Activated CD4-positive, alpha-beta T cell treated with anti-CD3 and anti-CD28 coated beads, Interleukin-2, amount 10 ng/mL, durations not matched to agents 24 days and 14 days (primary cell): ENCODE data around the gene ERCC3. TPM values are rescaled to one million over a fixed set of nuclear protein-coding genes. Genes with fewer than 3 reads are reported as not detected.
A peak's percentile ranks its signal among the peaks of the same experiment; 100 is the strongest.

ENCODE experiments used
- DNase-seq: peaks from one replicate; pipeline ENCODE4 v3.0.0; 2022
- H3K27ac Mint-ChIP-seq: one replicate; pipeline ENCODE4 v1.8.0; 2022; ENCODE audit warnings: mild to moderate bottlenecking, mixed read lengths
- H3K27me3 Mint-ChIP-seq: one replicate; pipeline ENCODE4 v1.8.0; 2022; ENCODE audit warnings: mixed read lengths
- H3K36me3 Mint-ChIP-seq: one replicate; pipeline ENCODE4 v1.8.0; 2022; ENCODE audit warnings: low read depth, mild to moderate bottlenecking, mixed read lengths
- H3K4me1 Mint-ChIP-seq: one replicate; pipeline ENCODE4 v1.8.0; 2021; ENCODE audit warnings: mixed read lengths
- H3K4me3 Mint-ChIP-seq: one replicate; pipeline ENCODE4 v1.8.0; 2022; ENCODE audit warnings: mild to moderate bottlenecking, moderate library complexity, mixed read lengths
- H3K9me3 Mint-ChIP-seq: one replicate; pipeline ENCODE4 v1.8.0; 2021; ENCODE audit warnings: mixed read lengths
- intact Hi-C: fragments of 100-400 bp; cut with micrococcal nuclease; formaldehyde crosslinking; loops from one replicate; pipeline ENCODE4 v1.15.1; 2023
- total RNA-seq: library from RNA; stranded (reverse); gene quantifications from 2 replicates; pipeline ENCODE4 v1.2.3, GENCODE V29; 2022

ERCC3 gene
- 58.1 and 60.2 TPM in 2 replicates for total RNA-seq

- peak within 1 kb of the TSS; percentile 99 for H3K4me3 Mint-ChIP-seq
- peaks cover 23% of the 10 kb centered on the region for H3K4me1 Mint-ChIP-seq
- DNase-seq: peak; percentile 95
- H3K27me3 Mint-ChIP-seq: no peaks in the 10 kb centered on the region
- H3K9me3 Mint-ChIP-seq: no peaks in the 10 kb centered on the region
- intact Hi-C loops: loop anchor here (5.0 to 10.0 kb wide), 3 partner anchors 183 to 731 kb away; partner anchors contain the start of gene SAP130
- peaks cover 39% of the 10 kb centered on the region for H3K36me3 Mint-ChIP-seq
- peak within 1 kb of the TSS; percentile 98 for H3K27ac Mint-ChIP-seq
These were observed at the start of gene ERCC3 for GRCh38 chr2:127293748-127294562. TSS of gene ERCC3 (minus strand) at chr2:127294144. CDS start at chr2:127294081, 63 bp downstream.

GRCh38 chr2:127343277-127343676 lies 49.3 kb upstream of the ERCC3 start:
- Mint-ChIP-seq H3K9me3 (no peaks in the 10 kb centered on the region), H3K27ac (no peak overlapping the region), H3K36me3 (peaks cover 12% of the 10 kb centered on the region), H3K27me3 (no peaks in the 10 kb centered on the region), H3K4me3 (no peak overlapping the region), H3K4me1 (peaks cover 14% of the 10 kb centered on the region)
- intact Hi-C loops: no loop called here
- DNase-seq: no peak

GRCh38 chr2:127342101-127342500 lies 48.2 kb upstream of the ERCC3 start:
- Mint-ChIP-seq H3K27ac (no peak overlapping the region), H3K27me3 (no peaks in the 10 kb centered on the region), H3K4me3 (no peak overlapping the region), H3K4me1 (peaks cover 7% of the 10 kb centered on the region), H3K36me3 (peaks cover 19% of the 10 kb centered on the region), H3K9me3 (no peaks in the 10 kb centered on the region)
- DNase-seq: no peak
- intact Hi-C loops: no loop called here

GRCh38 chr2:127332335-127332734 lies 38.4 kb upstream of the ERCC3 start:
- no peaks in the 10 kb centered on the region for H3K4me1 Mint-ChIP-seq
- no peak for DNase-seq
- H3K36me3 Mint-ChIP-seq: peaks cover 26% of the 10 kb centered on the region
- no peaks in the 10 kb centered on the region for H3K27me3 Mint-ChIP-seq
- H3K9me3 Mint-ChIP-seq: no peaks in the 10 kb centered on the region
- no peak overlapping the region for H3K4me3 Mint-ChIP-seq
- no peak overlapping the region for H3K27ac Mint-ChIP-seq
- intact Hi-C loops: no loop called here

GRCh38 chr2:127330753-127331152 lies 36.8 kb upstream of the ERCC3 start:
- Mint-ChIP-seq H3K27ac (no peak overlapping the region), H3K36me3 (peaks cover 26% of the 10 kb centered on the region)

GRCh38 chr2:127326289-127326945 lies 32.5 kb upstream of the ERCC3 start:
- no peak overlapping the region for H3K27ac Mint-ChIP-seq
- H3K4me3 Mint-ChIP-seq: no peak overlapping the region
- intact Hi-C loops: no loop called here
- no peaks in the 10 kb centered on the region for H3K27me3 Mint-ChIP-seq
- H3K9me3 Mint-ChIP-seq: no peaks in the 10 kb centered on the region
- H3K4me1 Mint-ChIP-seq: no peaks in the 10 kb centered on the region
- no peak for DNase-seq
- peaks cover 34% of the 10 kb centered on the region for H3K36me3 Mint-ChIP-seq

More at GRCh38 chr2:127330753-127331152, 36.8 kb upstream of the ERCC3 start:
- no peaks in the 10 kb centered on the region for H3K27me3 Mint-ChIP-seq
- H3K4me3 Mint-ChIP-seq: no peak overlapping the region
- no peaks in the 10 kb centered on the region for H3K4me1 Mint-ChIP-seq
- no peak for DNase-seq
- intact Hi-C loops: no loop called here
- no peaks in the 10 kb centered on the region for H3K9me3 Mint-ChIP-seq

GRCh38 chr2:127324635-127325034 lies 30.7 kb upstream of the ERCC3 start:
- peaks cover 6% of the 10 kb centered on the region for H3K4me1 Mint-ChIP-seq
- H3K9me3 Mint-ChIP-seq: peaks cover 8% of the 10 kb centered on the region
- peaks cover 45% of the 10 kb centered on the region for H3K36me3 Mint-ChIP-seq
- H3K27me3 Mint-ChIP-seq: no peaks in the 10 kb centered on the region
- no peak overlapping the region for H3K4me3 Mint-ChIP-seq
- no peak for DNase-seq
- intact Hi-C loops: loop anchor here (2.0 kb wide), 1 partner anchor 154 kb away; no protein-coding TSS in a partner anchor
- H3K27ac Mint-ChIP-seq: no peak overlapping the region

- no peaks in the 10 kb centered on the region for H3K27me3 Mint-ChIP-seq
- DNase-seq: no peak
- intact Hi-C loops: no loop called here
- peaks cover 56% of the 10 kb centered on the region for H3K36me3 Mint-ChIP-seq
- peaks cover 8% of the 10 kb centered on the region for H3K9me3 Mint-ChIP-seq
- no peak overlapping the region for H3K27ac Mint-ChIP-seq
- H3K4me3 Mint-ChIP-seq: no peak overlapping the region
- peaks cover 6% of the 10 kb centered on the region for H3K4me1 Mint-ChIP-seq
These were observed 27.4 kb upstream of the ERCC3 start for GRCh38 chr2:127321303-127321702.

- H3K36me3 Mint-ChIP-seq: peaks cover 59% of the 10 kb centered on the region
- no peaks in the 10 kb centered on the region for H3K27me3 Mint-ChIP-seq
- H3K4me1 Mint-ChIP-seq: peaks cover 6% of the 10 kb centered on the region
- H3K9me3 Mint-ChIP-seq: peaks cover 8% of the 10 kb centered on the region
- no peak for DNase-seq
- H3K4me3 Mint-ChIP-seq: no peak overlapping the region
- no peak overlapping the region for H3K27ac Mint-ChIP-seq
- intact Hi-C loops: no loop called here
These were observed 26.8 kb upstream of the ERCC3 start for GRCh38 chr2:127320586-127321275.

GRCh38 chr2:127320067-127320466 lies 26.1 kb upstream of the ERCC3 start:
- intact Hi-C loops: no loop called here
- peaks cover 8% of the 10 kb centered on the region for H3K9me3 Mint-ChIP-seq
- no peak overlapping the region for H3K4me3 Mint-ChIP-seq
- no peak for DNase-seq
- peaks cover 64% of the 10 kb centered on the region for H3K36me3 Mint-ChIP-seq
- peaks cover 6% of the 10 kb centered on the region for H3K4me1 Mint-ChIP-seq
- H3K27ac Mint-ChIP-seq: peak overlapping the region; percentile 73
- no peaks in the 10 kb centered on the region for H3K27me3 Mint-ChIP-seq

- Mint-ChIP-seq H3K36me3 (peaks cover 61% of the 10 kb centered on the region), H3K27ac (no peak overlapping the region), H3K4me3 (no peak overlapping the region), H3K4me1 (no peaks in the 10 kb centered on the region), H3K9me3 (no peaks in the 10 kb centered on the region), H3K27me3 (no peaks in the 10 kb centered on the region)
- DNase-seq: no peak
- intact Hi-C loops: no loop called here
These were observed 20.4 kb upstream of the ERCC3 start for GRCh38 chr2:127314193-127314988.

GRCh38 chr2:127313406-127313805 lies 19.5 kb upstream of the ERCC3 start:
- no peak overlapping the region for H3K4me3 Mint-ChIP-seq
- intact Hi-C loops: no loop called here
- H3K27ac Mint-ChIP-seq: no peak overlapping the region
- no peak for DNase-seq
- H3K27me3 Mint-ChIP-seq: no peaks in the 10 kb centered on the region
- no peaks in the 10 kb centered on the region for H3K4me1 Mint-ChIP-seq
- peaks cover 56% of the 10 kb centered on the region for H3K36me3 Mint-ChIP-seq
- H3K9me3 Mint-ChIP-seq: no peaks in the 10 kb centered on the region

GRCh38 chr2:127310980-127311379 lies 17.0 kb upstream of the ERCC3 start:
- Mint-ChIP-seq H3K9me3 (no peaks in the 10 kb centered on the region), H3K4me3 (no peak overlapping the region), H3K4me1 (peaks cover 3% of the 10 kb centered on the region), H3K36me3 (peaks cover 57% of the 10 kb centered on the region), H3K27me3 (no peaks in the 10 kb centered on the region), H3K27ac (no peak overlapping the region)
- intact Hi-C loops: no loop called here
- no peak for DNase-seq
